A549 (cell line): ENCODE measurements around the gene LRRC3.

Experiments used
- CEBPB ChIP-seq, 2 experiments: fragments of >200 bp in 1 of 2; sonication (Bioruptor Twin) in 1 of 2; formaldehyde crosslinking in 1 of 2; IDR thresholded peaks; 2 replicates each; pipeline ENCODE4 v1.6.1; 2012 to 2016
- EP300 ChIP-seq, 2 experiments: fragments of >200 bp; sonication (Bioruptor Twin); formaldehyde crosslinking; IDR thresholded peaks; 2 replicates in 1 of 2; 3 replicates in 1 of 2; pipeline ENCODE4 v1.6.1; 2016 to 2017
- PHF8 ChIP-seq: fragments of 200-600 bp; sonication (generic); IDR thresholded peaks from 2 replicates; pipeline ENCODE4 v1.6.1; 2016; ENCODE audit warnings: low read depth, mild to moderate bottlenecking, antibody characterized with exemption, moderate library complexity, borderline replicate concordance
- RAD21 ChIP-seq, 2 experiments: fragments of >200 bp in 1 of 2; sonication (Bioruptor Twin) in 1 of 2; formaldehyde crosslinking in 1 of 2; IDR thresholded peaks in 1 of 2; conservative IDR thresholded peaks in 1 of 2; 2 replicates in 1 of 2; 3 replicates in 1 of 2; pipeline ENCODE4 v1.6.1; 2012 to 2018; ENCODE audit warnings: inconsistent platforms in 1 of 2
- TF ChIP-seq, protein P1 (sequence below): fragments of >200 bp; sonication (Bioruptor Twin); formaldehyde crosslinking; IDR thresholded peaks from 3 replicates; pipeline ENCODE4 v1.5.1; 2016

DNA sequence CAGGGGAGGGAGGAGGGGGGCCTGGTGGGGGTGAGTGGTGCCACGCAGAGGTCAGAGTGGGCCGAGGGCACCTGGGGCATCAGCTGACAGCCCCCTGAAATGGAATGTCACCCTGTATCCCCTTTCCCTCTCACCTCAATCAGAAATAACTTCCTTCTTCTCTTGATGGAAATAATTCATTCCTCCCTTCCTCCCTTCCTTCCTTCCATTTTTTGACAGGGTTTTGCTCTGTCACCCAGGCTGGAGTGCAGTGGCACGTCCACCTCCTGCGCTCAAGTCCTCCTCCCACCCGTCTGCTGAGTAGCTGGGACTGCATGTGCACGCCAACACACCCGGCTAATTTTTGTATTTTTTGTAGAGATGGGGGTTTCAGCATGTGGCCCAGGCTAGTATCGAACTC lies 48.4 kb upstream of the LRRC3 start:
- TF ChIP-seq PHF8: no peak
- TF ChIP-seq, protein P1, sequence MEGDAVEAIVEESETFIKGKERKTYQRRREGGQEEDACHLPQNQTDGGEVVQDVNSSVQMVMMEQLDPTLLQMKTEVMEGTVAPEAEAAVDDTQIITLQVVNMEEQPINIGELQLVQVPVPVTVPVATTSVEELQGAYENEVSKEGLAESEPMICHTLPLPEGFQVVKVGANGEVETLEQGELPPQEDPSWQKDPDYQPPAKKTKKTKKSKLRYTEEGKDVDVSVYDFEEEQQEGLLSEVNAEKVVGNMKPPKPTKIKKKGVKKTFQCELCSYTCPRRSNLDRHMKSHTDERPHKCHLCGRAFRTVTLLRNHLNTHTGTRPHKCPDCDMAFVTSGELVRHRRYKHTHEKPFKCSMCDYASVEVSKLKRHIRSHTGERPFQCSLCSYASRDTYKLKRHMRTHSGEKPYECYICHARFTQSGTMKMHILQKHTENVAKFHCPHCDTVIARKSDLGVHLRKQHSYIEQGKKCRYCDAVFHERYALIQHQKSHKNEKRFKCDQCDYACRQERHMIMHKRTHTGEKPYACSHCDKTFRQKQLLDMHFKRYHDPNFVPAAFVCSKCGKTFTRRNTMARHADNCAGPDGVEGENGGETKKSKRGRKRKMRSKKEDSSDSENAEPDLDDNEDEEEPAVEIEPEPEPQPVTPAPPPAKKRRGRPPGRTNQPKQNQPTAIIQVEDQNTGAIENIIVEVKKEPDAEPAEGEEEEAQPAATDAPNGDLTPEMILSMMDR: no peak
- TF ChIP-seq CEBPB (IDR thresholded peaks at IDR 0.05): no peak
- TF ChIP-seq EP300 (IDR thresholded peaks at IDR 0.05): no peak
- TF ChIP-seq RAD21 (conservative IDR thresholded peaks at IDR 0.05 in 1 of 2, IDR thresholded peaks at IDR 0.05 in 1 of 2): no peak
